ENCODE results near the gene KCNN2. TPM values are rescaled to one million over a fixed set of nuclear protein-coding genes. Genes with fewer than 3 reads are reported as not detected.

KCNN2 gene
- total RNA-seq, 2 donors from 2014 or later = 4.6 to 9.6 TPM

DNA sequence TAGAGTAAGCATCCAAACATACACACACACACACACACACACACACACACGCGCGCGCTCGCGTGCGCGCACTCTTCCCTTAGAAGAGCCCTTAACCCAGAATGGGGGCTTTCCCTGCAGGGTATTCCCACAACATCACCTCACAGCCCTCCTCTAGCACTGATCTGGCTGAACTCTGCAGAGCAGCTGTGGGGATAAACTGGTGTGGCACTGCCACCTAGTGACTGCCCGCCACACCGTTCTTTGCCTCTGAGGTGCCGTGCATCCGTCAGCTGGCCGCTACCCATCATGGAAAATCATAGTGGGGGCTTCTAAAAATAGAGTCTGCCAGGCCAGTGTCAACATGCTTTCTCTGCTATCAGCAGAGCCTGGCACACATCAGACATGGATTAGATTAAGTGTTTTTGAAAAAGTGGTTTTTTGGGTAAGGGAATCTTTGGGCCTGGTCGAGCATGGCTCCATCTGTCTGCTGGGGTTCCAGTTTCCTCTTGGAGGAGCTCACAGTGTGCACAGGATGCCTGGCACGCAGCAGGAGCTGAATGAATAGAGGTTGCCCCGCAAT is 88.1 kb downstream of the KCNN2 start:
- no peak overlapping the region for H3K27ac ChIP-seq
- intact Hi-C loops (cut with DNase I) = no loop called here
- no peaks in the 10 kb centered on the region for H3K36me3 ChIP-seq (replicated peaks in 1 of 2; ENCODE audit: insufficient read depth in 1 of 2, low read depth in 2 of 2)
- peak; percentile 70 to 81 (median 72) for DNase-seq
- H3K4me3 ChIP-seq = no peak overlapping the region
- H3K4me1 ChIP-seq = peaks cover 9% of the 10 kb centered on the region
- peak; percentile 97 for ATAC-seq
- TF ChIP-seq POLR2A (IDR thresholded peaks at IDR 0.05) = no peak
- TF ChIP-seq, protein P1, sequence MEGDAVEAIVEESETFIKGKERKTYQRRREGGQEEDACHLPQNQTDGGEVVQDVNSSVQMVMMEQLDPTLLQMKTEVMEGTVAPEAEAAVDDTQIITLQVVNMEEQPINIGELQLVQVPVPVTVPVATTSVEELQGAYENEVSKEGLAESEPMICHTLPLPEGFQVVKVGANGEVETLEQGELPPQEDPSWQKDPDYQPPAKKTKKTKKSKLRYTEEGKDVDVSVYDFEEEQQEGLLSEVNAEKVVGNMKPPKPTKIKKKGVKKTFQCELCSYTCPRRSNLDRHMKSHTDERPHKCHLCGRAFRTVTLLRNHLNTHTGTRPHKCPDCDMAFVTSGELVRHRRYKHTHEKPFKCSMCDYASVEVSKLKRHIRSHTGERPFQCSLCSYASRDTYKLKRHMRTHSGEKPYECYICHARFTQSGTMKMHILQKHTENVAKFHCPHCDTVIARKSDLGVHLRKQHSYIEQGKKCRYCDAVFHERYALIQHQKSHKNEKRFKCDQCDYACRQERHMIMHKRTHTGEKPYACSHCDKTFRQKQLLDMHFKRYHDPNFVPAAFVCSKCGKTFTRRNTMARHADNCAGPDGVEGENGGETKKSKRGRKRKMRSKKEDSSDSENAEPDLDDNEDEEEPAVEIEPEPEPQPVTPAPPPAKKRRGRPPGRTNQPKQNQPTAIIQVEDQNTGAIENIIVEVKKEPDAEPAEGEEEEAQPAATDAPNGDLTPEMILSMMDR (IDR thresholded peaks at IDR 0.05) = peak; percentile 65 to 86 (median 82)
- H3K9me3 ChIP-seq = no peaks in the 10 kb centered on the region
- WGBS, 2 donors = 2 to 3% methylated on average over 11 to 16 of the region's 16 CpGs
- H3K27me3 ChIP-seq = no peaks in the 10 kb centered on the region

DNA sequence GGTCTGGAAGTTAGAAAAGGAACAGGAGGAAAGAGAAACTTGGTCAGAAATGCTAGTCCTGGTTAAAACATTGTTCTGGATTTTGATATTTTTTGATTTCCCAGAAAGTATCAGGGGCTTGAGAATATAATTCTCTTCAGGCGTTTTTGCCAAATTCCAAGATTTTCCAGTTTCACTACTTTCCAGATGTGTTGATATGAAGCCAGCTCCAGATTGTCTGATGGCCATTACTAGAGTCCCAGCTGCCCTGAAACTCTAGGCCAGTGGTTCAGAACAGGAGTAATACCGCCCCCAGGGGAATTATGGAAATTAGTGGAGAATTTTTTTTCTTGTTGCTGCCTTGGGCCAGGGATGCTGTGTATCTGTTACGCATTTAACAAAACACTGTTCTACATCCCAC is 88.6 kb downstream of the KCNN2 start:
- DNase-seq (peak in 1 of 4 donors; percentile 3), ATAC-seq (no peak)
- no peaks in the 10 kb centered on the region for H3K36me3 ChIP-seq (replicated peaks in 1 of 2; ENCODE audit: insufficient read depth in 1 of 2, low read depth in 2 of 2)
- intact Hi-C loops (cut with DNase I) = no loop called here
- H3K9me3 ChIP-seq = no peaks in the 10 kb centered on the region
- no peak overlapping the region for H3K4me3 ChIP-seq
- 54 to 64% methylated on average over 3 of the region's 3 CpGs for WGBS, 2 donors
- peaks cover 9% of the 10 kb centered on the region for H3K4me1 ChIP-seq
- TF ChIP-seq, protein P1 (IDR thresholded peaks at IDR 0.05) = no peak
- no peak for TF ChIP-seq POLR2A (IDR thresholded peaks at IDR 0.05)
- no peak overlapping the region for H3K27ac ChIP-seq
- no peaks in the 10 kb centered on the region for H3K27me3 ChIP-seq

DNA sequence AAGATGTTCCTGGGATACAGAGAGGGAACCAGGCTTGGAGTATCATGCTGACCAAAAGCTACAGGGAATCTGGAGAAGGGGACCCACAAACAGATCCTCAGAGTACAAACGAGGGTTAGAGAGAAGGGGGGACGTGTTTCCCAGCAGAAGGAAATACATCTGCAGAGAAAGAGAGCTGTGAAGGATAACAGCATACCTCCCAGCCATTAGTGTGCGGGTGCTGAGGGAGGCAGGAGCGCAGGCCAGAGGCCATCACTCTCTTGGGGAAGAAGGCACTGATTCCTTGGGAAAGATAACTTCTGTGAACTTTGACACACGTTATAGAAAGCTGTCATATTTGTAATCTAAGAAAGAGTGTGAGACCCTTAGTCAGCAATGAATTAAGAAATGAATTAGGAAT is 96.9 kb downstream of the KCNN2 start:
- Histone ChIP-seq H3K4me3 (no peak overlapping the region), H3K9me3 (no peaks in the 10 kb centered on the region), H3K27ac (no peak overlapping the region), H3K27me3 (no peaks in the 10 kb centered on the region), H3K4me1 (no peaks in the 10 kb centered on the region), H3K36me3 (replicated peaks in 1 of 2; ENCODE audit: insufficient read depth in 1 of 2, low read depth in 2 of 2) (no peaks in the 10 kb centered on the region)
- ATAC-seq = no peak
- 70 to 84% methylated on average over 5 of the region's 5 CpGs for WGBS, 2 donors
- TF ChIP-seq POLR2A (IDR thresholded peaks at IDR 0.05) = no peak
- TF ChIP-seq, protein P1 (IDR thresholded peaks at IDR 0.05) = no peak
- no peak for DNase-seq
- intact Hi-C loops (cut with DNase I) = no loop called here

DNA sequence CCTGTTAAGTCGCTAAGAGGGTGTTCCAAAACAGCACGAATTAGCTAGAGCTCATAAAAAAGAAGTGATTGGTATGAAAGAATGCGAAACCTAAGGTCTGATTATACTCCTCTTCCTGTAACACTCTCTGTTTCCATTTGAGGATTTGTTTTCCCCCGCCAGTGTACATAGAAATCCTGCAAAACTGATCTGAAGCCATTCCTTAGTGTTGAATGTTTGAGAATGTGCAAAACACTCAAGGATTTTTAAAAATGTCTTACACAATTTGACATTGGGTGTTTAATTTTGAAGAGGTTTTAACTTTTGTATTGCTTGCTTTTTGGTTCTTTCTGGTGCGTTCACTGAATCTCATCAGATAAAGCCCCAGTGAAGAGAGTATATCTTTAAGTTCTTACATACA is 105.3 kb downstream of the KCNN2 start:
- no peak for DNase-seq
- H3K9me3 ChIP-seq = no peaks in the 10 kb centered on the region
- no peaks in the 10 kb centered on the region for H3K27me3 ChIP-seq
- H3K27ac ChIP-seq = no peak overlapping the region
- no peaks in the 10 kb centered on the region for H3K36me3 ChIP-seq (replicated peaks in 1 of 2; ENCODE audit: insufficient read depth in 1 of 2, low read depth in 2 of 2)
- H3K4me1 ChIP-seq = peaks cover 43% of the 10 kb centered on the region
- 77 to 79% methylated on average over 5 of the region's 5 CpGs for WGBS, 2 donors
- H3K4me3 ChIP-seq = no peak overlapping the region
- TF ChIP-seq POLR2A (IDR thresholded peaks at IDR 0.05) = no peak
- TF ChIP-seq, protein P1 (IDR thresholded peaks at IDR 0.05) = no peak
- intact Hi-C loops (cut with DNase I) = no loop called here
- no peak for ATAC-seq

DNA sequence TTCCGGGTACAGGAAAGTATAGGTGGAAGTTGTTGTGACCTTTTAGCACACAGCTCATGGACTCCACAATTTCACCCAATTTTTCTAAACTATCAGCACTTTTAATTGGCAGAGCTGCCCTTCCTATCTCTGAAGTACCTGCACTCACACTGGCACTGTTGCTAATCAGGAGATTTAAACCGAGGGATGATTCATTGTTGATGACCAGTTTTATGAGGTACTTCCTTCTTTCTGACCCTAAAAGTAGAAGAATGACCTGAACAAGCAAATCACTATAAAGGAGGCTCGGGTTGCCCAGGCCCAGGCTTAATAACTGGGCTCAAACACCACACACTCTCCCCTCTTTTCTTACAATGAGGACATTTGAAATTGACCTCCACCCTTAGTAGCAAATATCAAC is 105.9 kb downstream of the KCNN2 start:
- Histone ChIP-seq H3K36me3 (replicated peaks in 1 of 2; ENCODE audit: insufficient read depth in 1 of 2, low read depth in 2 of 2) (no peaks in the 10 kb centered on the region), H3K4me1 (peaks cover 48% of the 10 kb centered on the region), H3K9me3 (no peaks in the 10 kb centered on the region), H3K27me3 (no peaks in the 10 kb centered on the region), H3K4me3 (no peak overlapping the region), H3K27ac (no peak overlapping the region)
- intact Hi-C loops (cut with DNase I) = no loop called here
- 63 to 70% methylated on average over 3 of the region's 3 CpGs for WGBS, 2 donors
- no peak for TF ChIP-seq POLR2A (IDR thresholded peaks at IDR 0.05)
- TF ChIP-seq, protein P1 (IDR thresholded peaks at IDR 0.05) = no peak
- DNase-seq (no peak), ATAC-seq (no peak)
